Measurements from ENCODE around the gene CREB3L4.
"Not testable (repeated sequence)": the region's sequence is repeated elsewhere in the genome, so short reads cannot be mapped to it uniquely, and the experiment has no call there.

CREB3L4 gene

DNA sequence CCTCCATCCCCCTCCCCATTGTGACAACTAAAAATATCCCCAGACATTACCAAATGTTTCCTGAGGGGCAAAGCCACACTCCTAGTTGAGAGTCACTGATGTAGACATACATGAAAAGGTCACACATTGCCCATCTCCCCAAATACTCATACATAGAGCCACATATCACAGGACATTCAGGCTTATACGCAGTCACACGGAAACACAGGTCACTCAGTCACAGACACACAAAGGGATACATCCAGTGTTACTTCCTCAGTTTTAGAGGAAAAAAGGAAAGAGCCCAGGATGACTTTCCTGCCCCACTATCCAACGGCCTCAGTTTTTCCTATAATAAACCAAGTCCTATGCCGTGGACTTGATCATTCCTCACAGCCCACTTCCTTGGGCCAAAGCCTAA, 6.3 kb upstream of the CREB3L4 start:
- DNase-seq = no peak

DNA sequence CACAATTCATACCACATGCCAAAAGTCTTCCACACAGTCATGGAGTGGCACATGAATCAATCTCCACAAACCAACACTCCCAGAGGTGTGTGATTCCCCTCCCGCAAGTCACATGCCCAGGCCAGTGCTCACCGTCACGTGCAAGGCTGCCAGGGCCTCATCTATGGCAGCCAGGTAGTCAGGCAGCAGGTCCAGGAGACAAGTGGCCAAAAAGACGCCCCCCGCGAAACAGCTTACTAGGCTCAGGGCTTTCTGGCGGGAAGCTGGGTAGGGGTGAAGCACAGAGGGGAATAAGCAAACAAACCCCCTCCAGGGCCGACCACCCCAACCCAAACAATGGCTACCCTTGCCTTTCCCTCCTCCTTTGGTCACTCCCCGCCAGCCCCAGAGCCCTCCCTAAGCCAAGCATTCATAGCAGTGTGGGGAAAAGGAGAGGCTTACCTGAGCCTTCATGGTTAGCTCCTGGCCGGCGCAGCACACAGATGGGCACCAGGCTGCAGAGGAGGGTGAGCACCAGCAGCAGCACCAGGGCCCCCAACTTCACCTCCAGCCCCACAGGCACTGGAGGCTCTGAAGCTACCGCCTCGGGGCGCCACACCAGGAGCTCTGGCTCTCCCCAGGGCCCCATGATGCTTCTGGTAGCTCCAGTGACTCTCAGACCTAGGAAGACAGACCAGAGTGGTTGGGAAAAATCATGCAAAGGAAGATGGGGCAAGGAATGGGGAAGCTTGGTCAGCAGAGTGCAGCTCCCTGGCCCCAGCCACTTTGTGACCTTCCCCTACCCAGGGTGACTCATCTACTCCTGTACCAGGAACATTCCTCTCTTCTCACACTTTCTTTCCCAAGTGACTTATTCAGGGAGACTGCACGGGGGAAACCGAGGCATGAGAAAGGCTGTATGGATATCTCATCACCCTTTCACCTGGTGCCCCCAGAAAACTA, 5.3 kb upstream of the CREB3L4 start:
- no peak for DNase-seq

DNA sequence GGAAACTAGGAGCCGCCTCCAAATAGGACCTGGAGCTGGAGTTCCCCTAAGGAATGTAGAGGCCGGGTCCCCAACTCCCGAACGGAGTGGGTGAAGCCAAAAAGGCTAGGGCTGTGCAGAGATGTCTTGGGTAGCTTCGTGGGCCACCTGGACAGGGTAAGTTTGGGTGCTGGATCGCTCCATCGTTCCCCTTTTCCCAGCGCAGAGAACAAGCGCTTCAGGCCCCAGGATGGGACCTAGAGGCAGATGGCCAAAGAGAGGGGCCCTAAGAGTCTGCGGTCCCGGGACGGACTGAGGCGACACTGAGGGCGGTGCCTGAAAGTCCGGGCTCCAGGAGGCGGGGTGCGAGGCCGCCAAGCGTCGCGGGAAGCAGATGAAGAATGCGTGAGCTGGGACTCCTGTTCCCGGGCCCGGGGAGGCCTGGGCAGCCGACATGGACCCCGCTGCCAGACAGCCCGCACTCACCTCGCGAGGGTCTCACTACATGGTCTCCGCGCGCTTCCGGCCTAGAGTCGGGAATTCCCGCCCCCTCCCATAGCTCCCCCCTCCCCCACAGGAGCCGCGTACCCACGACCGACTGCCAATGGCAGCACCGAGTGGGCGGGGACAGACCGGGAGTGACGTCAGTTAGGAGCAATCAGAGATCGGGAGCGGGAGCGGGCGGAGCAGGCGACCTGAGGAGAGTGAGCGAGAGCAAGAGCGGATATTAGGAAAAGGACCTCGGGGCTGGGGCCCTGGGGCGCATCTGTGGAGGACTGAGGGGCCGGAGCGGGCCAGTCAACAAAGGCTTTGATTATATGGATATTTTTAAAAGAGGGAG, 4.5 kb upstream of the CREB3L4 start, which contains the start of gene SLC39A1:
SLC39A1 (minus strand) TSS at position 508 of the 820 bp plus-strand sequence. CDS start 822 bp downstream, outside the sequence.
- peak; percentile 96 for DNase-seq

- peak; percentile 46 for DNase-seq
Measured at GRCh38 chr1:153963850-153964331, 3.8 kb upstream of the CREB3L4 start.

- DNase-seq = no peak
Measured at GRCh38 chr1:153968000-153968363, 280 bp downstream of the CREB3L4 start.

GRCh38 chr1:153968408-153968807, 706 bp downstream of the CREB3L4 start:
- DNase-seq = no peak

DNA sequence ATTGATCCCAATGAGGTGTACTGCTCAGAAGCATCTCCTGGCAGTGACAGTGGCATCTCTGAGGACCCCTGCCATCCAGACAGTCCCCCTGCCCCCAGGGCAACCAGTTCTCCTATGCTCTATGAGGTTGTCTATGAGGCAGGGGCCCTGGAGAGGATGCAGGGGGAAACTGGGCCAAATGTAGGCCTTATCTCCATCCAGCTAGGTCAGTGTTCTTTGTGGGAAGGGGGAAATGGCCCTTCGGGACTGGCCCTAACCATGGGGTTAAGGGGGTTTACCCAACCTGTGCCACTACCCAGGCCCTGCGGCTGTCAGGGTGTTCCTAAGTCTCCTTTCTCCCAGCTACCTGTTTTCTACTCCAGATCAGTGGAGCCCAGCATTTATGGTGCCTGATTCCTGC, 1.3 kb downstream of the CREB3L4 start:
- no peak for DNase-seq

DNA sequence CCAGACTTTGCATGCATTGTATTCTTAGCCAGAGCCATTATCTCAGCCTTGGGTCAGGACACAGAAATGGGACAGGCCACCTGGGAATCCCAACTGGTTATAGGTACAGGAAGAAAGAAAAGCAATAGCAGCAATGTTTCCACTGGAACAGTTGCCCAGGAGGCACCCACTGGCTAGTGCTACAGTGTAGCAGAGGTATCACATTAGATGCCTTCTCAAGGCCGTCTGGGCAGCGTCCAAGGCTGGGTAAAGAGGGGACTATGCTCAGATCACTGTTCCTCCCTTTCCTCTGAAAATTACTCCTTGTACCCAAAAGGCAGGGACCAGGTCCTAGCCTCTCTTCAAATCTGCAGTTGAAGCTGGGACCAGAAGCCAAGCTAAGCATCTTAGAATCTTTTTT, 2.6 kb downstream of the CREB3L4 start:
- no peak for DNase-seq

- no peak for DNase-seq
Measured at GRCh38 chr1:153973071-153973470, 5.4 kb downstream of the CREB3L4 start.

DNA sequence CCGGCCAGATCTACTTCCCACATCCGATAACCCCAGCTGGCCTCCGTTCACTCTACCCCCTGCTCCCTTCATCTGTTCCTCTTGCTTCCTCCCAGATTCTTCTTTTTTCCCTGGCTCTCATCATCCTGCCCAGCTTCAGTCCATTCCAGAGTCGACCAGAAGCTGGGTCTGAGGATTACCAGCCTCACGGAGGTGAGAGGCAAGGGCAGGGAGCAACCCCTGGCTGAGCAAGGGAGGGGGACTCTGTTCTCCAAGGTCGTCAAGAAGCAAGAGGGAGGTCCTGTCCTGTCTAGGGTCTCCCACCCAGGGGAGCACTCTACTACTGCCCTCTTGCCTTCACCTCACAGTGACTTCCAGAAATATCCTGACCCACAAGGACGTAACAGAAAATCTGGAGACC, 5.8 kb downstream of the CREB3L4 start:
- no peak for DNase-seq

- DNase-seq = no peak
Measured at GRCh38 chr1:153976819-153977249, 9.1 kb downstream of the CREB3L4 start.

- DNase-seq = peak; percentile 87
Measured at GRCh38 chr1:153977250-153978240, 9.8 kb downstream of the CREB3L4 start, which contains the start of gene JTB. Gene JTB, minus strand, starts transcription at chr1:153977674. Its CDS starts 422 bp downstream, at chr1:153977252.

GRCh38 chr1:153978274-153978909, 10.7 kb downstream of the CREB3L4 start:
- DNase-seq = no peak

DNA sequence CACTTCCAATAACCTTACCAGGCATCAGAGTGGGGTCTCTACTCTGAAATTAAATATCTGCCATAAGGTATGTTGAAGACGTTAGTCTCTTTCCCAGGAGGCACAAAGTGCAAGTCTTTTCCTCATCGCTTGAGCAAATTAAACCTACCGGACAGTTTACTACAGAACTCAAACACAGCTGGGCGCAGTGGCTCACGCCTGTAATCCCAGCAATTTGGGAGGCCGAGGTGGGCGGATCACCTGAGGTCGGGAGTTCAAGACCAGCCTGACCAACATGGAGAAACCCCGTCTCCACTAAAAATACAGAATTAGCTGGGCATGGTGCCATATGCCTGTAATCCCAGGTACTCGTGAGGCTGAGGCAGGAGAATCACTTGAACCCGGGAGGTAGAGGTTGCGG, 11.4 kb downstream of the CREB3L4 start:
- DNase-seq = not testable (repeated sequence)

DNA sequence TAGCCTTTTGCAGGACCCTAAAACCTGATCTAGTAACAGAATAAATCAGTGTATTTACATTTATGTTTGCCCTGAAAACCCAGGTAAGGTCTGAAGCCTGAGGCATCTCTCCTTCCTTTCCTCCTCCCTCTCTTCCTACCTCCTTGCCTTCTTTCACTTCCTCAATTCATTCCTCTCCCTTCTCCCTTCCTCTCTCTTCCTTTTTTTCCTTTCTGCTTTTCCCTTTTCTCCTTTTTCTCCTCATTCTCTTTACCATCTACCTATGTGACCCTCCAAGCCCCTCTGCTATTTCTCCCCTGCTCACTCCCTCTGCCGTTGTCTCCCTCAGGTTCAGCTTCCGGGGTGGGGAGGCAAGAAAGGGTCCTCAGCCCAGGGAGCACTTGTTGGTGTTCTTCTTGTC, 14.0 kb downstream of the CREB3L4 start:
- DNase-seq = not testable (repeated sequence)

- no peak for DNase-seq
Measured at GRCh38 chr1:153984123-153984894, 16.6 kb downstream of the CREB3L4 start.

DNA sequence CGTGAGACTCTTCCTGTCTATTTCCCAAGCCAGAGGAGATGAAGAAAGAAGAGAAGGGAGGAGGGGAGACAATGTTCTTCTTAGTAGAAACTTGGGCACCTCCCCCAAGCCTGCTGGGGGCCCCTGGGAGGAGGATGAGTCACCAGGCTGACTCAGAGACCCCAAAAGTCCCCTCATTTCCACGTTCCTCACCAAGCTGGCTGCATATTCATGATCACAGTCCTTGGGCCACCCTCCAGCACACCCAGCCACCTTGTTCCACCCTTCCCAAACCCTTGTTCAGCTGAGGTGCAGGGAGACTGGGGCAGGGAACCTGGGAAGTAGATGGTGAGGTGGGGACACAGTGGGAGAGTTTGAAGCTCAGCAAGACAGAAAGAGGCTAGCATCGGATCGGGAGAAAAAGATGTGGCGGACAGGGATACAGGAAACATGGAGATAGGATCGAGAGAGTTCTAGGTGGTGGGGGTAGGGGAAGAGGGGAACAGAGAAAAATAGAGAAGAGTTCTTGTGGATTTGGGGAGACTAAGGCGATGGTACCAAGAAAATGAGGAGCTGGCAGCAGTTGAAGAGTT, 17.7 kb downstream of the CREB3L4 start:
- DNase-seq = no peak

DNA sequence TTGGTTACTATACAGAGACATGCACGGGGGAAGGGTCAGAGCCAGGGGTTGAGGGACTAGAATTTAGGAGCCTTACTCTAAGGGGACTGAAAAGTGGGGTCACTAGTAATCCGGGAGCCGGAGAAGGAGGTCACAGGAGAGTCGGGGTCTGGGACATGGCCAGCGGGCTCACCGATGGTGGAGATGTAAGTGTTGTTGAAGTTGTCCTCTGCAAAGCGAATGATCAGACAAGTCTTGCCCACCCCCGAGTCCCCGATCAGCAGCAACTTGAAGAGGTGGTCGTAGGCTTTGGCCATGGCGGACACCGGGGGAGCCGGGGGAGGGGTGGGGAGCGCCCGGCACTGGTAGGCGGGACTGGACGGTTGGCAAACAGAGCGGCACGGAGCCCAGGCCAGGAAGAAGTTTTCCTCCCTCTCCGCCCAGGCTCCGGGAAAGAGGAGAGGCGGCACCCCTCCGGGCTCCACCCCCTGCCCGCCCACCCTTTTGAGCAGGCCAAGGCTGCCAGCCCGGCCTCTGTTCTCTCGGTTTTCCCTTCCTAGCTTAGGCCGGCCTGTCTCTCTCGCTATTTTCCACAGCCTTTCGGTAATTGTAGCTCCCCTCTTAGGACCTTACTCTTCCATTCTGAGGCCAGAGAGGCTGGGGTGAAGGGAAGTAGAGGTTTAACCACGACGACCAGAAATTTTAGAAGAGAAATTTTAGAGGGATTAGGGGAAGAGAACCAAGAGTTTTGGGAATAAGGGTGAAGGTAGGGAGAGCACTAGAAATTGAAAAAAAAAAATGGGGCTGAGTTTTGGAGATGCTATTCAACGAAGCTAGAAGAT, 18.4 kb downstream of the CREB3L4 start, which contains the start of gene RAB13:
RAB13 (minus strand) TSS at position 399 of the 821 bp plus-strand sequence; CDS start at position 296, 103 bp downstream.
- DNase-seq = peak; percentile 82

DNA sequence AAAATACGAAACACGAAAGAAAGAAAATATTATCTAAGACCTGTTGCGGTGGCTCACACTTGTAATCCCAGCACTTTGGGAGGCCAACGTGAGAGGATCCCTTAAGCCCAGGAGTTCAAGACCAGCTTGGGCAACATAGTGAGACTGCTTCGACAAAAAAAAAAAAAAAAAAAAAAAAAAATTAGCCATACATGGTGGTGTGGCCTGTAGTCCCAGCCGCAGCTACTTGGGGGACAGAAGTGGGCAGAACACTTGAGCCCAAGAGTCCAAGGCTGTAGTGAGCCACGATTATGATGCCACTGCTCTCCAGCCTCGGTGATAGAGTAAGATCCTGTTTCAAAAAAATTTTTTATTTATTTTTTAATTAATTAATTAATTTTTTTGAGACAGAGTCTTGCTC, 19.9 kb downstream of the CREB3L4 start:
- DNase-seq = no peak
